K562 (cell line): ENCODE results near the gene FTSJ3. TPM values are rescaled to one million over a fixed set of nuclear protein-coding genes. Genes with fewer than 3 reads are reported as not detected.
A peak's percentile ranks its signal among the peaks of the same experiment; 100 is the strongest.

Experiments
- ATAC-seq: fragments of 200-7000 bp; cut with Tn5 transposase; 3 replicates; pipeline ENCODE4 v1.9.1; 2020; ENCODE audit warnings: moderate library complexity
- BruUV-seq: library from RNA; stranded (reverse); fragments of 400-500 nt; replicated peaks from 2 replicates; lab custom pipeline; 2021; lab: Mats Ljungman, UMichigan
- CTCF ChIA-PET: fragments of 300-600 bp; formaldehyde crosslinking; extraction: SDS; loops from one replicate; lab custom pipeline; 2021; ENCODE audit warnings: low intra/inter-chr PET ratio; lab: Yijun Ruan, JAX
- POLR2A ChIA-PET: fragments of 300-600, 350-650 bp; sonication (Branson Sonifier 250); formaldehyde crosslinking; extraction: SDS; loops from one replicate; lab custom pipeline; 2021; ENCODE audit warnings: antibody characterized with exemption, inconsistent platforms; lab: Yijun Ruan, JAX
- DNase-seq, 4 experiments: peaks; one replicate each; pipeline versions ENCODE4 v3.0.0 to v3.0.0-alpha.2; 2011 to 2018; ENCODE audit warnings: low spot score in 3 of 4, mixed read lengths in 3 of 4; ENCODE audit errors: extremely low read depth in 1 of 4
- FAIRE-seq: peaks from 2 replicates; lab custom pipeline; 2011; peaks lifted over from hg19 to GRCh38; lab: Jason Lieb, UNC
- H2AFZ ChIP-seq: 2 replicates; pipeline ENCODE4 v1.6.0; 2011; ENCODE audit warnings: low read depth, low read length, control low read depth, inconsistent platforms
- H3K27ac ChIP-seq: fragments of 200-600 bp; 3 replicates; pipeline ENCODE4 v1.8.0; 2011; ENCODE audit warnings: low read depth, mild to moderate bottlenecking, control low read depth, inconsistent platforms, low read length, moderate library complexity, mixed read lengths; ENCODE audit errors: extremely low read depth
- H3K27me3 ChIP-seq, 2 experiments: fragments of 300-600 bp in 1 of 2; 2 replicates in 1 of 2; 3 replicates in 1 of 2; pipeline versions ENCODE4 v1.6.0 to v1.8.0; 2011; ENCODE audit warnings: inconsistent platforms in 2 of 2, low read length in 2 of 2, mild to moderate bottlenecking in 1 of 2, mixed read lengths in 1 of 2, moderate library complexity in 1 of 2; ENCODE audit not compliant: control insufficient read depth in 2 of 2, insufficient read depth in 2 of 2
- H3K36me3 ChIP-seq: fragments of 300-600 bp; 3 replicates; pipeline ENCODE4 v1.8.0; 2011; ENCODE audit warnings: mild to moderate bottlenecking, low read length, inconsistent platforms; ENCODE audit not compliant: control insufficient read depth, insufficient read depth
- H3K4me1 ChIP-seq, 2 experiments: fragments of 200-600 bp in 1 of 2; replicated peaks in 1 of 2; 2 replicates in 1 of 2; 3 replicates in 1 of 2; pipeline versions ENCODE4 v1.5.1 to v1.8.0; 2011; ENCODE audit warnings: inconsistent platforms in 2 of 2, low read length in 2 of 2, mild to moderate bottlenecking in 1 of 2, mixed read lengths in 1 of 2, moderate library complexity in 1 of 2; ENCODE audit not compliant: control insufficient read depth in 2 of 2, insufficient read depth in 2 of 2
- H3K4me2 ChIP-seq: 2 replicates; pipeline ENCODE4 v1.6.1; 2011; ENCODE audit warnings: low read length, control low read depth, inconsistent platforms, mixed read lengths; ENCODE audit not compliant: insufficient read depth
- H3K4me3 ChIP-seq: fragments of 200-600 bp; sonication (generic), shearing (Covaris generic); 2 replicates; pipeline ENCODE4 v1.5.1; 2016; ENCODE audit warnings: control low read depth, inconsistent platforms
- H3K79me2 ChIP-seq: fragments of 200-600 bp; 3 replicates; pipeline ENCODE4 v1.8.0; 2011; ENCODE audit warnings: low read length, inconsistent platforms; ENCODE audit not compliant: control insufficient read depth, insufficient read depth
- H3K9ac ChIP-seq, 2 experiments: 2 replicates each; pipeline versions ENCODE4 v1.6.0 to v1.6.1; 2011; ENCODE audit warnings: low read depth in 2 of 2, low read length in 2 of 2, control low read depth in 1 of 2, inconsistent platforms in 1 of 2, mild to moderate bottlenecking in 1 of 2, mixed read lengths in 1 of 2; ENCODE audit not compliant: insufficient read depth in 1 of 2
- H3K9me1 ChIP-seq: one replicate; pipeline ENCODE4 v1.6.0; 2011; ENCODE audit warnings: inconsistent platforms, mild to moderate bottlenecking, low read length, moderate library complexity; ENCODE audit not compliant: control insufficient read depth, insufficient read depth
- H3K9me3 ChIP-seq: replicated peaks from 2 replicates; pipeline ENCODE4 v1.5.1; 2011; ENCODE audit warnings: low read depth, low read length, inconsistent platforms; ENCODE audit not compliant: control insufficient read depth, insufficient read depth
- H4K20me1 ChIP-seq: replicated peaks from 2 replicates; pipeline ENCODE4 v1.6.1; 2011; ENCODE audit warnings: low read length, inconsistent platforms, mixed read lengths; ENCODE audit not compliant: control insufficient read depth, insufficient read depth
- ARID4B ChIP-seq: sonication (generic); formaldehyde crosslinking; IDR thresholded peaks from 2 replicates; pipeline ENCODE4 v1.8.0; 2022; ENCODE audit warnings: mild to moderate bottlenecking, missing genetic modification reagents
- CBX8 ChIP-seq: fragments of 200-600 bp; sonication (generic); IDR thresholded peaks from 2 replicates; pipeline ENCODE4 v1.6.1; 2012; ENCODE audit warnings: borderline replicate concordance, mixed run types, low read depth, mild to moderate bottlenecking, moderate library complexity, mixed read lengths, low read length, control low read depth, inconsistent platforms; ENCODE audit not compliant: poor library complexity, severe bottlenecking; ENCODE audit errors: extremely low read depth
- ELF2 ChIP-seq: fragments of 250-450 bp; sonication (Bioruptor Pico); IDR thresholded peaks from 2 replicates; pipeline ENCODE4 v1.5.0; 2021; ENCODE audit warnings: mild to moderate bottlenecking
- GATAD2B ChIP-seq: fragments of 450-650 bp; IDR thresholded peaks from 2 replicates; pipeline ENCODE4 v1.6.1; 2017; ENCODE audit warnings: mild to moderate bottlenecking, borderline replicate concordance
- MED1 ChIP-seq: sonication (generic); formaldehyde crosslinking; IDR thresholded peaks from 2 replicates; pipeline ENCODE4 v1.8.1; 2023; ENCODE audit warnings: missing genetic modification reagents, borderline replicate concordance
- WGBS: fragments of 100-300 bp; shearing (Covaris generic); methylation state at CpG from one replicate; pipeline ENCODE4 v1.1.6; 2016; ENCODE audit warnings: low coverage, mixed read lengths; ENCODE audit not compliant: insufficient coverage; ENCODE audit errors: missing lambda C conversion rate; 5-methylcytosine and 5-hydroxymethylcytosine counted together
- in situ Hi-C: fragments of 300-500 bp; cut with MboI; formaldehyde crosslinking; loops from 4 replicates; pipeline ENCODE4 v1.15.0; 2018; ENCODE audit warnings: inconsistent platforms, mixed read lengths
- intact Hi-C: fragments of 100-400 bp; cut with micrococcal nuclease; formaldehyde crosslinking; loops from 2 replicates; pipeline ENCODE4 v1.14.2; 2022
- polyA plus RNA-seq, 8 experiments: library from polyadenylated mRNA; depleted of rRNA in 4 of 8; stranded (reverse) in 5 of 8; unstranded in 3 of 8; fragments of >200 nt; fragmentation: Nextera tagmentation in 2 of 8; fragmentation: Illumina TruSeq in 1 of 8; extraction: Ambion mirVana in 2 of 8; extraction: Trizol in 1 of 8; gene quantifications; 2 replicates each; pipeline versions ENCODE4 v1.2.1 to v1.2.3, GENCODE V29; 2011 to 2014; ENCODE audit warnings: inconsistent platforms in 1 of 8, missing spikeins in 1 of 8
- total RNA-seq, 7 experiments: library from RNA; depleted of rRNA in 6 of 7; stranded (reverse); fragments of >200 nt in 6 of 7; fragmentation: Illumina TruSeq in 2 of 7; extraction: Trizol in 2 of 7; gene quantifications; 2 replicates each; pipeline versions ENCODE4 v1.2.1 to v1.2.3, GENCODE V29; 2011 to 2021; ENCODE audit warnings: low replicate concordance in 1 of 7
- TF ChIP-seq, protein P1 (sequence below): fragments of 450-650 bp; formaldehyde crosslinking; conservative IDR thresholded peaks from 2 replicates; pipeline ENCODE4 v1.4.0; 2022; ENCODE audit warnings: mild to moderate bottlenecking, missing genetic modification characterization
- TF ChIP-seq, protein P2 (sequence below): fragments of 450-650 bp; IDR thresholded peaks from 2 replicates; pipeline ENCODE4 v1.7.1; 2018; ENCODE audit warnings: mild to moderate bottlenecking, low read depth; ENCODE audit not compliant: partially characterized antibody

The FTSJ3 gene
- total and polyA plus RNA-seq, 9 of the 15 experiments (the other 6 are each of a cell fraction or from before 2014, with no cell fraction given) = 18.0 to 65.6 (median 52.4) TPM

DNA sequence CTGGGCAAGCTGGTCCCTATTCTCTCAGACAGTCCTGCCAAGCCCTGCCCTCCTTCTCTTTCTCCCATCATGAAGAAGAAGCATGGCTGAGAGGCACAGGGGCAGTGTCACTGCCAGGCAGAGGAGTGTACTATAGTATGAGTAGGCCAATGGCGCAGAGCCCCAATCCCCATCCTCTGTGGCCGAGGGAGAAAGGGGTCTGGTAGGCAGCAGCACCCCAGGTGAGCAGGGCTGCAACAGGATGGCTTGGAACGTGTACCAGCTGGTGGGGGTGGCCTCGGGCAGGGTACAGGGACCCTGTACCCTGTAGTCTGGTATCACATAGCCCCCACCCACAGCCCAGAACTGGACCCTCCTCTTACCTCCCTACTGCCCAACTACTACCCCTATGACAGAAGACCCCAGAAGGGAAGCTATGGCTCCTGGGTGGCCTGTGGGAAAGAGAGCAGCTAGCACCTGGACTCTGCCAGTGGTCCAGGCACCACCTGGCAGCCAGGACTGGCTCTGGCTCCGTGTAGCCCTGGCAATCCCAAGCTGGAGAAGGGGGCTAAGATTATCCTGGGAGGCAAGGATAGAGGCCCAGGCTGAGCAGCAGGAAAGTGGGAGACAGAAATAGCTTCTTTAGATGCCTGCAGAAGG is 10.6 kb upstream of the FTSJ3 start:
- ChIA-PET CTCF (no interaction called here), POLR2A (interaction anchor here (0.5 to 5.8 kb wide), 4 partner anchors 8 to 505 kb away, joined by 3 to 66 read pairs (median 3); partner anchors contain the start of genes CCDC47 and FTSJ3)
- no peaks in the 10 kb centered on the region for H3K9me1 ChIP-seq
- peaks cover 15 to 50% of the 10 kb centered on the region in 2 experiments for H3K4me1 ChIP-seq
- peaks cover 54% of the 10 kb centered on the region for H3K79me2 ChIP-seq
- FAIRE-seq (no peak), ATAC-seq (no peak), DNase-seq (no peak)
- H3K27me3 ChIP-seq = no peaks in the 10 kb centered on the region
- H3K9me3 ChIP-seq = no peaks in the 10 kb centered on the region
- intact Hi-C loops = loop anchor here (10.0 kb wide), 1 partner anchor 143 kb away; no protein-coding TSS in a partner anchor
- peaks cover 63% of the 10 kb centered on the region for H3K36me3 ChIP-seq
- no TSS peak for BruUV-seq
- 72% methylated on average over 5 of the region's 5 CpGs for WGBS
- H4K20me1 ChIP-seq = no peaks in the 10 kb centered on the region
- H3K4me2 ChIP-seq = no peak overlapping the region
- H2AFZ ChIP-seq = no peak overlapping the region
- in situ Hi-C loops = loop anchor here (25.0 kb wide), 1 partner anchor 401 kb away; the partner anchor contains the start of gene CYB561
- H3K9ac ChIP-seq = peak overlapping the region in 1 of 2 experiments; percentile 53; a peak in 2 of 4 replicates
- H3K4me3 ChIP-seq = no peak overlapping the region
- no peak overlapping the region for H3K27ac ChIP-seq
- TF ChIP-seq MED1 (CRISPR knock-in tag) (no peak), CBX8 (no peak), ARID4B (CRISPR knock-in tag) (no peak), GATAD2B (no peak), ELF2 (CRISPR knock-in tag) (no peak)
- TF ChIP-seq, protein P1, sequence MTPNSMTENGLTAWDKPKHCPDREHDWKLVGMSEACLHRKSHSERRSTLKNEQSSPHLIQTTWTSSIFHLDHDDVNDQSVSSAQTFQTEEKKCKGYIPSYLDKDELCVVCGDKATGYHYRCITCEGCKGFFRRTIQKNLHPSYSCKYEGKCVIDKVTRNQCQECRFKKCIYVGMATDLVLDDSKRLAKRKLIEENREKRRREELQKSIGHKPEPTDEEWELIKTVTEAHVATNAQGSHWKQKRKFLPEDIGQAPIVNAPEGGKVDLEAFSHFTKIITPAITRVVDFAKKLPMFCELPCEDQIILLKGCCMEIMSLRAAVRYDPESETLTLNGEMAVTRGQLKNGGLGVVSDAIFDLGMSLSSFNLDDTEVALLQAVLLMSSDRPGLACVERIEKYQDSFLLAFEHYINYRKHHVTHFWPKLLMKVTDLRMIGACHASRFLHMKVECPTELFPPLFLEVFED (CRISPR knock-in tag) = no peak
- TF ChIP-seq, protein P2, sequence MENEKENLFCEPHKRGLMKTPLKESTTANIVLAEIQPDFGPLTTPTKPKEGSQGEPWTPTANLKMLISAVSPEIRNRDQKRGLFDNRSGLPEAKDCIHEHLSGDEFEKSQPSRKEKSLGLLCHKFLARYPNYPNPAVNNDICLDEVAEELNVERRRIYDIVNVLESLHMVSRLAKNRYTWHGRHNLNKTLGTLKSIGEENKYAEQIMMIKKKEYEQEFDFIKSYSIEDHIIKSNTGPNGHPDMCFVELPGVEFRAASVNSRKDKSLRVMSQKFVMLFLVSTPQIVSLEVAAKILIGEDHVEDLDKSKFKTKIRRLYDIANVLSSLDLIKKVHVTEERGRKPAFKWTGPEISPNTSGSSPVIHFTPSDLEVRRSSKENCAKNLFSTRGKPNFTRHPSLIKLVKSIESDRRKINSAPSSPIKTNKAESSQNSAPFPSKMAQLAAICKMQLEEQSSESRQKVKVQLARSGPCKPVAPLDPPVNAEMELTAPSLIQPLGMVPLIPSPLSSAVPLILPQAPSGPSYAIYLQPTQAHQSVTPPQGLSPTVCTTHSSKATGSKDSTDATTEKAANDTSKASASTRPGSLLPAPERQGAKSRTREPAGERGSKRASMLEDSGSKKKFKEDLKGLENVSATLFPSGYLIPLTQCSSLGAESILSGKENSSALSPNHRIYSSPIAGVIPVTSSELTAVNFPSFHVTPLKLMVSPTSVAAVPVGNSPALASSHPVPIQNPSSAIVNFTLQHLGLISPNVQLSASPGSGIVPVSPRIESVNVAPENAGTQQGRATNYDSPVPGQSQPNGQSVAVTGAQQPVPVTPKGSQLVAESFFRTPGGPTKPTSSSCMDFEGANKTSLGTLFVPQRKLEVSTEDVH = no peak
